Amniotic epithelial cell (primary cell): ENCODE results near the gene CHD6.
A peak's percentile ranks its signal among the peaks of the same experiment; 100 is the strongest.

Source experiments
- DNase-seq: peaks from one replicate; pipeline ENCODE4 v3.0.0-alpha.2; 2010; ENCODE audit warnings: low read depth

Gene CHD6

GRCh38 chr20:41621421-41621820, 3.2 kb upstream of the CHD6 start:
- no peak for DNase-seq

DNA sequence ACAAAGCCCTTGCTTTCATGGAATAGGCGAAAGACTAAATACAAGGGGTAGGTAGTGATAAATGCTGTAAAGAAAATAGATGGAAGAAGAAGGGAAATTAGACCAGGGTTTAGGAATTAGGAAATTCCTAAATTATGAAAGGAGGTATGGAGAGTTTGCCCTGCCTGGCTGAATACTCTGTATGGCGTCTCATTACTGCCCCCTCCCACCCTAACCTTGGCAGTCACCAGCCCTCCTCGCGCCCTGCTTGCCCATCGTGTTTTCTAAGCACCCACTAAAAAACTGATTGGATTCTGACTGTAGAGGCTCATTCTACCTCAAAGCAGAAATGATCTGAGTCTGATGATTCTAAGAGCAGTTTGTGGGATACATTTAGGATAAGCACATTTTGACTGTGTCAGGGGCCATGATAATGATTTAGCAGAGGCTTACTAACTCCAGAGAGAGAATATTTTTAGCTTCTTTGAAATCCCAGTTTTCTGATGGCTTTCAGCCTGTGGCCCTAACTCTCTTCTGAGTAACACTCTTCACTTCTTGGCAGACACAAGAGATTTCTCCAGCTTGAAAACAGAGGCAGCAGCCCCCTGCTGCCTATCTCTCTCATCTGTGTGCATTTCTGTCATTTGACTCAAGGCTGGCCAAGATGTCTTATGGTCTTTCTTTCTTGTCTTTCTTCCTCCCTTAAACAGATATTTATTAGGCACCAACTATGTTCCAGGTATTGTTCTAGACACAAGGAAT, 1.4 kb upstream of the CHD6 start:
- no peak for DNase-seq

GRCh38 chr20:41618807-41619311, 682 bp upstream of the CHD6 start:
- no peak for DNase-seq

DNA sequence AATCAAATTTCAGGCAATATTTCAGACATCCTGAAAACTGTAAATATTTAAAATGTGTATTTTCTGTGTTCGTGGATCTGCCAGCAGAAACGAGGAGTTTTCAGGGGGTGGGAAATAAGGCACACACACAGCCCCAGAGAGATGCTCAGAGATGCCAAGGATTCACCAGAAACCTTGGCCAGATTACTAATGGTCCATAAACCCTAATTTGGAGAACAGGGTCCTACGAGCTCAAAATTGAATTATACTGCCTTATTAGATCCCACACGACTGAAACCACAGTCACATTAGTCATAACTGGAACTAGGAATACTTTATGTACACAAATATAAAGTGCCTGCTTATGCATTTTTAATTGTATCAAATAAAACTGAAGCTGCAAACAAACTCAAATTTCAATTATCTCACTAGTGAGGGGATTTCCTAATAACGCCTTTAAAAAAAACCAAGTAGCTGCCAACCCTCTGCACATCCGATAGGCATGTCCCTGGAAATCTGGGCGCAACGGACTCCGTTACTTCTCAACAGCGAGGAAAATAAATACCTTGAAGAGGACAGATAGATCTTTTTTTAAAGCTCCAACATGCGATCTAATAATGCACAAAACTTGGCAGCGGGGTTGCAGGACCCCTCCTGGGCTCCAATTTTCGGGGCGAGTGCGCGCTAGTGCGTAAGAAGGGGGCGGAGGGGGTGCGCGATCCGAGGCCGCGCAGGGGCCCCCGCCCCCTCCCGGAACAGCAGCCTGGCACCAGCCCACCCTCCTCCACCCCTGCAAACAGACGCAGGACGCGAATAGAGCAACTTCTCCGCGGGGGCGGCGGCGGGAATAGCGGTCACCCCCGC, 897 bp downstream of the CHD6 start:
- peak; percentile 27 for DNase-seq

DNA sequence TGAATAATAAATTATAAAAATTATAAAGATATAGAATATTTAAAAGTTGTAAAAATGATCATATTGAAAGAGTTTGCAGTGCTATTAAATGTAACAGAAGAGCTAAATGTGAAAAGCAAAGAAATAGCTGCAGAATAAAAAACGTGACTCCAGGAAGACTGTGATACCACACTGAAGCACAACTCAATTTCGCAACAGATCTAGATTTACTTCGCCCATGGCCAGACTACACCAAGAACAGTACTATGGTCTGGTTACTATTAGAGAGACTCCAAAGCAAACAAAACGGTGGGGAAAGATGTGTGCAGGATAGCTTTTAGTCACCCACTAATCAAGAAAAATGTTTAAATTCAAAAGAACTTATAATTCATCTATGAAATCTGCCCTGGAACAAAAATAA, 1.9 kb downstream of the CHD6 start:
- peak; percentile 66 for DNase-seq

DNA sequence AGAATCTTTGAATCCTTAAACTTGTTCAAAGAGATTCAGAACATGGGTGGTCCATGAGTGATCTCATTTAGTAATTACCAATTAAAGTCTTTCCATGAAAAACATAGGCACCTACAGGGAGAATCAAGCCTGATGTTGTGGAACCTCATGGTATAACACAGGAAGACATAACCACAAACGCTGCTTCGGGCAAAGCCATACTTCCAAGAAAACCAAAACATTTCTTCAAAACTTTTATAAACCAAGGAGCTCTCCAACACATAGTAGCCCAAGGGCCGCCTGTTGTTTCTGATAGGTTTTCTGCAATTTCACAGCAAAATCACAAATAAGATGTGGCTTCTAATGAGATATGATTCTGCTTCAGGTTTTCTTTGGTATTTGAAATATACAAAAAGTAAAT, 2.5 kb downstream of the CHD6 start:
- no peak for DNase-seq

DNA sequence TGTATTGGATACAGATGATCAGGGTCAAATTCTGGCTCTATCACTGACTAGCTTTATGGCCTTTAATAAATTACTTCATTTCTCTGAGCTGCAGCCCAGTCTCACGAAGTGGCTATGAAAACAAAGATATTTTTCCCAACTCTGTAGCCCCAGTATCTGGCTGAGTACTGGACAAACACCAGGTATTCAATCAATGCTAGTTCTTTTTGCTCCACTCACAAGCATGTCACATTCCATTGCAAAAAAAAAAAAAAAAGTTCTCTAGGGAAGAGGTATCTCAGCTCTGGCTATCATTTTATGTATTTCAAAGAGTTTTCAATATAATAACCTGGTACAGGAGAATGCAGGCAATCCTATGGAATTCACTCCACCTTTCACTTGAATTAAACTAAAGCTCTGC, 3.1 kb downstream of the CHD6 start:
- no peak for DNase-seq

- DNase-seq = no peak
Observed at GRCh38 chr20:41613321-41613720, 4.9 kb downstream of the CHD6 start.

- no peak for DNase-seq
Observed at GRCh38 chr20:41609474-41609873, 8.7 kb downstream of the CHD6 start.

GRCh38 chr20:41608606-41609005, 9.6 kb downstream of the CHD6 start:
- peak; percentile 22 for DNase-seq

DNA sequence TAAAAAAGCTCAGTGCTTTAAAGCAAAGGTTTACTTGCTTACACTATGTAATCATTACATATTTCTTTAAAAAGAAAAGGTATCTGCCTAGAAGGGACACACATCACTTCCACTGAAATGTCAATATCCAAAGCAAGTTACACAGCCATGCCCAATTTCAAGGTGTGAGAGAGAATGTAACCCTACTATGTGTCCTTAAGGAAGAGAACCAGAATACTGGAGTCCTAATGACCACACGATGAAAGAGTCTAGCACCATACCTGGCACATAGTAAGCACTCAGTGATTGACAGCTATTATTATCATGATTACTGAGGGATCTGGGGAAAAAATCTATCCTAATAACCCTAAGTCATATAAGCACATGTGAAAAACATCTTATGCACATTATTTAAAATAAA, 10.4 kb downstream of the CHD6 start:
- no peak for DNase-seq

GRCh38 chr20:41604002-41604401, 14.2 kb downstream of the CHD6 start:
- DNase-seq = no peak

GRCh38 chr20:41601742-41602141, 16.4 kb downstream of the CHD6 start:
- no peak for DNase-seq

DNA sequence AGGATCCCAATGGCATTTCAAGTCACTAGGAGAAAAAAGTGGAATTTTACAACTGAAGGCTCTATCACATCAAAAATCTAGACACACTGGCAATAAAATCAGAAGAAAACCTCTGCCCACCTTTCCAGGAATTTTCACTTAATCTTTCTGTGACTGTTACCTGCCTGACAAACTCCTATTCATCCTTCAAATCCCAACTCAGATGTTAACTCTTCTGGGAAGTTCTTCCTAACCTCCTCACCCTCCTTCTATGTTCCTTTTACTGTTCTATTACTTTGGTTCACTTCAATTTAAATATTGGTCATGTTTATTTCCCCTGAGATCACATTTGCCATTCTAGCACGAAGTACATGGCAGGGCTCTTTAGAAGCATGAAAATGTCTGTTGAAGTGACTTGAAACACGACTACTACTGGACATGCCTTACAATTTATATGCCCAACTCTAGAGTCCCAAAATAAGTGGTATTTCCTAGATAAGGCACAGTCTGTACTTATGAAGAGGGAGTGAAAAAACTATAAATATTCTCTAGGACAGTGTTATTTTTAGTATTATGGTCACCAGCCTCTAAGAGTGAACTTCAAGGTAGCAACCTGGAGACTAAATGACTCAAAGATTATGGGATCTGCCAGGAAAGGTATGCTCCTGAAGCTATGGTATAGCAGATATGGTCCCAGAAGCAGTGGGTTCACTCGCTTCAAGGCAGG, 17.1 kb downstream of the CHD6 start:
- no peak for DNase-seq

GRCh38 chr20:41599699-41600104, 18.5 kb downstream of the CHD6 start:
- no peak for DNase-seq

DNA sequence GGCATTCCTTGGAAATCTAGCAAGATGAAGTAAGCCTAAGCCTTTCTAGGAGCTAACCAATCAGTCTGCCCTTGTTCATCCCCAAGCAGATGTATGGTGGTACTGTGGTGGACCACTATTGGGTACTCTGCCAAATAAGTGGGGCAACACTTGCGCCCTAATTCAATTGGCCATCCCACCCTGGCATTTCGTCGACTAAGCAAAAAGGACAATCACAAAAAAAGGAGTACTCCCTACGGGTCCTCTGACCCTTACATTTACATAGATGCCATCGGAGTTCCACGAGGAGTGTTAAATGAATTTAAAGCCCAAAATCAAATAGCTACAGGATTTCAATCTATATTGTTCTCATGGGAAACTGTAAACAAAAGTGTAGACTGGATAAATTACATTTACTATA, 19.5 kb downstream of the CHD6 start:
- no peak for DNase-seq

DNA sequence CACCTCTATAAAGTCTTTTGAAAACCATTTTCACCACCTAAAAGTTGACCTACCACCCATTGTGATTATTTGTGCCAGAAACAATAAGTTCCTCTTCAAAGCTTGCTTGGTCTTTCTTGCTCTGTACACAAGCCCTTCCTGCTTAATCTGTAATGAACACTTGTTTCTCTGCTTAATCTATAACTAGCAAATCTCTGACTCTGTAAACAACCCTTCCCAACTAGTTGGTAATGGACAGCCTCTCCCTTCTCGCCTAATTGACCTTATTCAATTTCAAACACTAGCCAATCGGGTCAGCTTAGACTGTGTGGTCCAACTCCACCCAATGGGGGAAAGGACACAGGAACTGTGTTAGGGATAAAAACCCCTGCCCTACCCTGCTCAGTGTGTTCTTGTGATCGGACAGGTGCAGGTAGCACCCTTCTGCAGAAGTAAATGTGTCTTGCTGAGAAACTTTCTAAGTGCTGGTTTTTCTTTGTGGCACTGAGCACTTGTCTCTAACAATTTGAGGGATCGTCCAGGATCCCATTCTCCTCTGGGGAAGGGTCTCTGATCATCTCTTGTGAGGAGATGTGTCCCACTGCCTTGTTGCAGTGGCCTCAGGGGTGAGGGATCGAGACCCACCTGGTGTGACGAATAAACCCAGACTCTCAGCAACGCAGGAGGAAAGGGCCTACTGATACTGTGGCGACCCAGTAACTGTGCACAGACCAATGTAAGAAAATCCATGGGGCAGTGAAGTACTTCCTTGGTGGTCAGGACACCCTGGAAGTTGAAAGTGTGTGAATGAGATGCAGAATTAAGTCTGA, 23.5 kb downstream of the CHD6 start:
- DNase-seq = no peak

- DNase-seq = no peak
Observed at GRCh38 chr20:41592516-41593216, 25.5 kb downstream of the CHD6 start.

DNA sequence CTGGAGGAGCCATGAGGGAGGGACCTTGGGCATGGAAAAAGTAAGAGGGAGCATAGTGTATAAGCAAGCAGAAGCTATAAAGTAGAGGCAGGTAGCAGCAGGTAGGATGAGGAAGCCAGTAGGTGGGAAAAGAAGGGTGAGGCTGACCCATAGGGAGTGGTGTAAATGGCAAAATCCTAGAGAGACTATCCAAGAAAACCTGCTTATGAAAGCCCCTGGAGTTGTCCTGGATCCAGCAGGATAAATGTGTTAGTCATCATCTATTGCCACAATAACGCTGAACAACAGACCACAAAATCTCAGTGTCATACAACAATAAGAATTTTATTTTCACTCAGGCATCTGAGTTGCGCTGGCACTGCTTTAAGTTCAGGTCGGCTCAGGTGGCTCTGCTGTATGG, 30.2 kb downstream of the CHD6 start:
- peak; percentile 87 for DNase-seq

DNA sequence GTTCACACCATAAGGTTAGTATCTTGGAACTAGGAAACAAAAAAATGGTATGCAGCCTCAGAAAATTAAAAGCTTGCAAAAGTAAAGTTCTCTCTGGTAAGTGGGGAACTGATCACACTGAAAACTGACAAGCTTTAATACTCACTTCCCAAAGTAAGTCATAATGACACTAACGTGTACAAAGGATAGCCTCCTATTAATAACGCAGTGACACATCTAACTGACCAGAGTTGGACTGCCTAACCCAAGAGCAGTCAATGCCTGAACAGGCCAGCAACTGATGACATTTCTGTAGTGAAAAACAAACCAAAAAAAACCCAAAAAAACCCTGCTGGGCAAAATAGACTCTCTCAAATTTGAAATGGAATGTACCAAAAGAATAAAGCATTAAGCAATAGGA, 30.7 kb downstream of the CHD6 start:
- DNase-seq = no peak

GRCh38 chr20:41586772-41587171, 31.4 kb downstream of the CHD6 start:
- no peak for DNase-seq
